GM20000 (cell line): Measurements from ENCODE around the gene PLEKHA6.

Source experiments
- DNase-seq: peaks from one replicate; pipeline ENCODE4 v3.0.0; 2012; ENCODE audit warnings: low spot score
- TF ChIP-seq, protein P1 (sequence below): IDR thresholded peaks from 2 replicates; pipeline ENCODE4 v1.5.1; 2012; ENCODE audit warnings: mild to moderate bottlenecking, control low read depth; ENCODE audit errors: extremely low read depth, missing control alignments

The PLEKHA6 gene

DNA sequence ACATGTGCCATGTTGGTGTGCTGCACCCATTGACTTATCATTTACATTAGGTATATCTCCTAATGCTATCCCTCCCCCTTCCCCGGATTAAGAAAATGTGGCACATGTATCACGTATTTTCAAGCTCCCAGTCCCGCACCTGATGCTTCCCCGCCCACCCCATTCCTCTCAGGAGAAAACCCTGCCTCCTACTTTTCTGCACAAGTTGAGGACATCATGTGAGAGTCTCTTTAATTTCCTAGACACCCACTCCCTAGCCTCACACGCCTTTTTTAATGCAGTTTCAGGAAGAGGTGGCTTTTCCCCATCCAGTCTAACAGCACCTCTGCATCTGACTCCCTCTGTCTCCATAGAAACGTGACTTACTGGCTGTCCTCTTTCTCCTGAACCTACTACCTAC is 87.8 kb downstream of the PLEKHA6 start:
- TF ChIP-seq, protein P1, sequence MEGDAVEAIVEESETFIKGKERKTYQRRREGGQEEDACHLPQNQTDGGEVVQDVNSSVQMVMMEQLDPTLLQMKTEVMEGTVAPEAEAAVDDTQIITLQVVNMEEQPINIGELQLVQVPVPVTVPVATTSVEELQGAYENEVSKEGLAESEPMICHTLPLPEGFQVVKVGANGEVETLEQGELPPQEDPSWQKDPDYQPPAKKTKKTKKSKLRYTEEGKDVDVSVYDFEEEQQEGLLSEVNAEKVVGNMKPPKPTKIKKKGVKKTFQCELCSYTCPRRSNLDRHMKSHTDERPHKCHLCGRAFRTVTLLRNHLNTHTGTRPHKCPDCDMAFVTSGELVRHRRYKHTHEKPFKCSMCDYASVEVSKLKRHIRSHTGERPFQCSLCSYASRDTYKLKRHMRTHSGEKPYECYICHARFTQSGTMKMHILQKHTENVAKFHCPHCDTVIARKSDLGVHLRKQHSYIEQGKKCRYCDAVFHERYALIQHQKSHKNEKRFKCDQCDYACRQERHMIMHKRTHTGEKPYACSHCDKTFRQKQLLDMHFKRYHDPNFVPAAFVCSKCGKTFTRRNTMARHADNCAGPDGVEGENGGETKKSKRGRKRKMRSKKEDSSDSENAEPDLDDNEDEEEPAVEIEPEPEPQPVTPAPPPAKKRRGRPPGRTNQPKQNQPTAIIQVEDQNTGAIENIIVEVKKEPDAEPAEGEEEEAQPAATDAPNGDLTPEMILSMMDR, result no peak
- DNase-seq, result no peak

DNA sequence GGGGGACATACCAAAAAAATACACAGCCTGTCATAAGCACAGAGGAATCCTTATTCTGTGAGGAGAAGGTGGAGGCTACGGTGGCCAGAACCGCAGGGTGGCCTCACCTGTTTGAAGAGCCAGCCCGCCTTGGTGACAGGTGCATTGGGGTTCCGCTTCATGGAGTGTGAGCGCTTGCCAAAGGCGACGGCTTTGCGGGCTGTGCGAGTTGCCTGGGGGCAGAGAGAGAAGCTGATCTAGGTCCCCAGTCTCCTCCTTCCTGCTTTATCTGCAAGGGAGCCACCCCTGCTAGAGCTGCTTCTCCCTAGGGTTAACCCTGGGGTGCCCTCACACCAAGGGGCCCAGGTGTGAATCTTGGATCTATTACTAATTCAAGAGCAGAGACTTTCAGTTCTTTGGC is 91.6 kb downstream of the PLEKHA6 start:
- no peak for DNase-seq
- TF ChIP-seq, protein P1, result no peak

DNA sequence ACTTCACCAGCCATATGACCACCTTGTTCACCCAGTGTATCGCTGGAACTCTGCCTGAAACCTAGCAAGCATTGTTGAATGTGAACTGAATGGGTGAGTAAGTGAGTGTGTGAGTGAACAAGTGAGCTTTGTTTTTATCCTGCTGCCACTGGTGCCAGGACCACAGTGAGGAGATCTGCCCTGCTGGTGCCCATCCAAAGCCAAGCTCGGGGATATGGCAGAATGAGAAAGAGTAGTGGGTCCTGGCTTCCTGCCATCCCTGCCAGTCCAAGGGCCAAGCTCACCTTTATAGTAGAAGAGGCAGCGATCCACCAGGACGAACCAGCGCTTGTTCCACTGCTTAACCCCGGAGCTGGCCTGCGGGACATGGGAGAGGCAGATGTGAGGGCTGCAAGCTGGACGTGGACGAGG is 92.5 kb downstream of the PLEKHA6 start:
- TF ChIP-seq, protein P1, result no peak
- DNase-seq, result no peak

DNA sequence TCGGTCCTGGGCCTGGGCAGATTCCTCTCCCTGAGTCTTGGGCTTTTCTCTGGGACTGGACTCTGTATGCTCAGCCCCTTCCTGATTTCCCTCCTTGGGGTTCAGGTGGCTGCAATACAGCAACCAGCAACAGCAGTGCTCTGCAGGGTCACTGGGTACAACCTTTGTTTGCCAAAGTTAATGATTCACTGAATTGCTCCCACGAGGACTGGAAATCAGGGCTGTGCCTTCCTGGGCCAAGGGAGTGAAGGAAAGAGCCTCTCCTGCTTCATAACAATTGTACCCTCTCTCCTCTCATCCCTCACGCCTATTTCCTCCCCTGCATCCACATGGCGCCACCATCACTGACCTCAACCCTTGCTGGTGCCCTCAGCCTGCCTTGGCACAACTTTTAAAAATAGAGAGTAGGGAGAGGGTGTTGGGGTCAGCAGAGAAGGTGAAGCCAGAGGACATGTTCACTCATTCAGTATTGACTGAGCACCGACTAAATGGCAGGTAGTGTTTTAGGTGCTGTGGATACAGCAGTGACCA is 93.2 kb downstream of the PLEKHA6 start:
- DNase-seq, result no peak
- TF ChIP-seq, protein P1, result no peak

DNA sequence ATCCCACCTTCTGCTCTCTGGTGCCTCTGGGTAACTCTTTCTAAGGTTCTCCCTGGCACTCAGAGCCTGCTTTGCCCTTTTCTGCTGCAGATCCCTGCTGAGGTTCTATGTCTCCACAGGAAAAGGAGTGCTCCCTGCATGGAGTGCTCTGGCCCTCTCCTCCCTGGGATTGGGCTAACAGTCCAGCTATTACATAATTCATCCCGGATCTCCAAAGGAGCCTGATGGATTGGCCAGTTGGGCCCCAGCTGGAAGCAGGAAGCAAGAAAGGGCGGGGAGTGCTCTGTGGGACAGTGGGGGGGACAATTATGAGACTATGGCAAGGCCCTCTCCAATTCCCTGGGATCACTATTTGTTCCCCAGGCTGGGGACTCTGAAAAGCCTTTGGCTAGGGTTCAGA is 94.1 kb downstream of the PLEKHA6 start:
- no peak for DNase-seq
- TF ChIP-seq, protein P1, result no peak

DNA sequence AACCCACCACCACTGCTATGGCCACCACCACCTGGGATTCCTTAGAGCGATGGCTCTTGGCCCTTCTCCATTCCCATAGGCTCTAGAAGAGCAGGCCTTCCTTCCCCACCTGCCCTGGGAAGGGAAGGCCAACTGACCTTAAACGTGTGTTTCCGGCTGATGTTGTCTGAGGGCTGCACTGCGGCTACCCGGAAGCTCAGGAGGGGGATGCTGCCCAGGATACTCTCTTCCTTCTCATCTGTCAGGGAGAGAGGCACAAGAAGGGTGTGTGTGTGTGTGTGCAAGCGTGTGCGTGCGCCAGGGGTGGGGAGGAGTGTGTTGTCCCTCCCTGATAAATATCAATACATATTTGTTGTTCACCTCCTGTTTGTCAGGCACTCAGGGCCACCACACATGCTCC is 94.9 kb downstream of the PLEKHA6 start:
- TF ChIP-seq, protein P1, result no peak
- no peak for DNase-seq

DNA sequence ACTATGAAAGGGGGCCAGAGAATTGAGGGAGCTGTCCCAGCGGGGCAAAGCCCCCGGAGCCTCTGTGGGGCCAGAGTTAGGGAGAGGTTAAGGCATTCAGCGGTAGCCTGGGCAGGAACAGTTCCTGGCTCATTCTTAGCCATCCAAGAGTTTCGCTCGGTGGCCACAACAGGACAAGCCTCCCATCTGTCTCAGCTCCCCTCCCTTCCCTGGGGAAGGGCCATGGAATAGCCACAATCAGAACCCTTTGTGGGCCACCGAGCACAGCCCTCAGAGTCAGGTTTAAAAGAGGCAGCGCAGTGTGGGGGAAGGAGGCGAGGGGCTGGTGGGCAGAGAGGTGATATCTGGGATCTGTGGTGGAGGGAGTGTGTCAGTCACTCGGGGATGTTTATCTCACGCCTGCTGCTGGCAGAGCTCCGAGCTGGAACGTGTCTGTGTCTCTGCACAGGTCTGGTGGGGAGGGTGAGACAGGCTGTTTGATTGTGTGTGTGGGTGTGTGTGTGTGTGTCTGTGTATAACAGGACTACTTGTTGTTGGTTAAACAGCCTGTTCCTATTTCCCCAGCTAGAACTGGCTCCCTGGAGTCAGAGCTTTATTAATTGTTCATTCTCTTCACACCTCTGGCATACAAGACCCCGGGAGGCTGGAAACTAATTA is 96.3 kb downstream of the PLEKHA6 start:
- no peak for DNase-seq

More for the DNA sequence above, 96.3 kb downstream of the PLEKHA6 start:
- TF ChIP-seq, protein P1, result no peak
